NB4 (cell line): ENCODE data around the gene CEP68.

ENCODE experiments used
- MYC ChIP-seq: IDR thresholded peaks from 2 replicates; pipeline ENCODE4 v1.6.1; 2011; ENCODE audit warnings: low read depth, low read length
- POLR2A ChIP-seq: IDR thresholded peaks from 2 replicates; pipeline ENCODE4 v1.6.1; 2011; ENCODE audit warnings: mild to moderate bottlenecking; ENCODE audit not compliant: insufficient read length; ENCODE audit errors: extremely low read depth

DNA sequence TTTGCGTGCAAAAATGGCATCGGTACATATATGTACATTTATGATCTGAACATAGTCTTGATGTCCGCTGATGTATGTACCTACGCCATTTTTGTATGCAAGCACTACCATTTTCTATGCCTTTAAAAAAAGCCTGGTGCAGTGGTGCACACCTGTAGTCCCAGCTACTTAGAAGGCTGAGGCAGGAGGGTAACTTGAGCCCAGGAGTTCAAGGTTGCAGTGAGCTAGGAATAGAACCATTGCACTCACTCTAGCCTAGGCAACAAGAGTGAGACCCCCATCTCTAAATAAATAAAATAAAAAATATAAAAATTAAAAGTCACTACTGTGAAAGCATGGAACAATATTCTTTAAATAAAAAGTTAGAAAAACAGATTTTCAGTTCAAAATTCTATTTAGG lies 57.0 kb downstream of the CEP68 start:
- TF ChIP-seq POLR2A (no peak), MYC (no peak)
